CD4-positive, alpha-beta T cell (primary cell): ENCODE results near the gene FBN3. TPM values are rescaled to one million over a fixed set of nuclear protein-coding genes. Genes with fewer than 3 reads are reported as not detected.

Experiments
- ATAC-seq: fragments of 200-7000 bp; cut with Tn5 transposase; one replicate; pipeline ENCODE4 v1.10.0; 2022; ENCODE audit warnings: mild to moderate bottlenecking; ENCODE audit not compliant: poor library complexity
- CTCF ChIA-PET: fragments of 350-600 bp; sonication (Branson Sonifier 250); formaldehyde crosslinking; loops from one replicate; lab custom pipeline; 2021; ENCODE audit warnings: antibody characterized with exemption, inconsistent platforms; lab: Charles Lee
- POLR2A ChIA-PET: fragments of 350-600 bp; sonication (Branson Sonifier 250); formaldehyde crosslinking; loops from one replicate; lab custom pipeline; 2021; ENCODE audit warnings: antibody characterized with exemption, inconsistent platforms; lab: Charles Lee
- DNase-seq, 14 experiments: peaks; one replicate each; pipeline ENCODE4 v3.0.0-alpha.2; 2013 to 2020; ENCODE audit warnings: mixed read lengths in 2 of 14
- H3K27ac ChIP-seq, 2 donors: one replicate each; pipeline versions ENCODE4 v1.5.1 to v1.7.0; 2013; ENCODE audit warnings: low read length in 2 of 2, low read depth in 1 of 2, mild to moderate bottlenecking in 1 of 2
- H3K27me3 ChIP-seq, 2 experiments: 1 replicate in 1 of 2; 2 replicates in 1 of 2; pipeline versions ENCODE4 v1.6.1 to v1.7.0; 2013; ENCODE audit warnings: low read length in 2 of 2, control low read depth in 1 of 2, mild to moderate bottlenecking in 1 of 2, moderate library complexity in 1 of 2; ENCODE audit not compliant: insufficient read depth in 2 of 2, control insufficient read depth in 1 of 2
- H3K36me3 ChIP-seq: one replicate; pipeline ENCODE4 v1.6.1; 2013; ENCODE audit warnings: low read length, control low read depth; ENCODE audit not compliant: insufficient read depth
- H3K4me1 ChIP-seq: one replicate; pipeline ENCODE4 v1.6.1; 2013; ENCODE audit warnings: low read length, control low read depth; ENCODE audit not compliant: insufficient read depth
- H3K4me3 ChIP-seq: one replicate; pipeline ENCODE4 v1.5.1; 2013; ENCODE audit warnings: mild to moderate bottlenecking, low read length, moderate library complexity
- H3K9me3 ChIP-seq, 2 experiments: 1 replicate in 1 of 2; 2 replicates in 1 of 2; pipeline versions ENCODE4 v1.6.1 to v1.7.0; 2013; ENCODE audit warnings: low read length in 2 of 2, mild to moderate bottlenecking in 2 of 2, control low read depth in 1 of 2, moderate library complexity in 1 of 2; ENCODE audit not compliant: control insufficient read depth in 1 of 2, insufficient read depth in 1 of 2
- H3K27ac Mint-ChIP-seq: one replicate; pipeline ENCODE4 v1.8.0; 2020; ENCODE audit warnings: mixed read lengths
- H3K27me3 Mint-ChIP-seq: one replicate; pipeline ENCODE4 v1.8.0; 2021; ENCODE audit warnings: mixed read lengths
- H3K36me3 Mint-ChIP-seq: one replicate; pipeline ENCODE4 v1.8.0; 2021; ENCODE audit warnings: low read depth, mixed read lengths
- H3K4me1 Mint-ChIP-seq: one replicate; pipeline ENCODE4 v1.8.0; 2021; ENCODE audit warnings: low read depth, mixed read lengths
- H3K4me3 Mint-ChIP-seq: one replicate; pipeline ENCODE4 v1.8.0; 2020; ENCODE audit warnings: mild to moderate bottlenecking, mixed read lengths
- H3K9me3 Mint-ChIP-seq: one replicate; pipeline ENCODE4 v1.8.0; 2020; ENCODE audit warnings: mixed read lengths
- intact Hi-C, 2 experiments: fragments of 100-400 bp; cut with DNase I in 1 of 2; cut with micrococcal nuclease in 1 of 2; formaldehyde crosslinking; loops; one replicate each; pipeline versions ENCODE4 v1.15.1 to v1.9.0; 2023 to 2025; cut with DNase I, micrococcal nuclease
- total RNA-seq, 174 experiments: library from RNA in 2 of 174; stranded (reverse) in 2 of 174; gene quantifications; one replicate each; pipeline ENCODE4 v1.2.3 and lab custom pipeline; 2021 to 2026
- TF ChIP-seq, protein P1 (sequence below): fragments of 200-600 bp; IDR thresholded peaks from one replicate; pipeline ENCODE4 v1.8.0; 2022; ENCODE audit warnings: antibody characterized with exemption, mild to moderate bottlenecking

FBN3 gene
- total RNA-seq, 2 experiments from 2014 or later = not detected

DNA sequence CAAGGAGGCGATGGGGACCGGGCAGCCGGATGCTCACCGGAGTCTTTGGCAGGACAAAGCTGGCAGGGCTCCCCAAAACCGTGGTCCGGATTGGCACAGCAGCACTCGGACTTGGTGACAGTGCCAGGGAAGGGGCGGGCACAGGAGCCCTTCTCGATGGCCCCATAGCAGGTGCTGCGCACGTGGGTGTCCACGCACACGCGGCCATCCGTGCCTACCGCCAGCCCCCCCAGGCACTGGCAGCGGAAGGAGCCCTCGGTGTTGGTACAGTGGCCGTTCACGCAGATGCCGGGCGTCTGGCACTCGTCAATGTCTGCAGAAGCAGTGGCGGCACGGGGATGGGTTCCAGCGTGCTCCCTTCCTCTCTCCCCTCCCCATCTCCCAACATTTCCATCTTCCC, 17.9 kb downstream of the FBN3 start:
- Histone ChIP-seq H3K9me3 (no peaks in the 10 kb centered on the region), H3K4me3 (no peak overlapping the region), H3K4me1 (no peaks in the 10 kb centered on the region), H3K36me3 (no peaks in the 10 kb centered on the region), H3K27ac (no peak overlapping the region), H3K27me3 (no peaks in the 10 kb centered on the region)
- no peaks in the 10 kb centered on the region for H3K9me3 Mint-ChIP-seq
- POLR2A ChIA-PET = no interaction called here
- no peaks in the 10 kb centered on the region for H3K36me3 Mint-ChIP-seq
- no peaks in the 10 kb centered on the region for H3K4me1 Mint-ChIP-seq
- H3K27me3 Mint-ChIP-seq = no peaks in the 10 kb centered on the region
- no peak overlapping the region for H3K27ac Mint-ChIP-seq
- CTCF ChIA-PET = no interaction called here
- no peak for DNase-seq
- ATAC-seq = no peak
- no peak overlapping the region for H3K4me3 Mint-ChIP-seq
- intact Hi-C loops = no loop called here
- TF ChIP-seq, protein P1, sequence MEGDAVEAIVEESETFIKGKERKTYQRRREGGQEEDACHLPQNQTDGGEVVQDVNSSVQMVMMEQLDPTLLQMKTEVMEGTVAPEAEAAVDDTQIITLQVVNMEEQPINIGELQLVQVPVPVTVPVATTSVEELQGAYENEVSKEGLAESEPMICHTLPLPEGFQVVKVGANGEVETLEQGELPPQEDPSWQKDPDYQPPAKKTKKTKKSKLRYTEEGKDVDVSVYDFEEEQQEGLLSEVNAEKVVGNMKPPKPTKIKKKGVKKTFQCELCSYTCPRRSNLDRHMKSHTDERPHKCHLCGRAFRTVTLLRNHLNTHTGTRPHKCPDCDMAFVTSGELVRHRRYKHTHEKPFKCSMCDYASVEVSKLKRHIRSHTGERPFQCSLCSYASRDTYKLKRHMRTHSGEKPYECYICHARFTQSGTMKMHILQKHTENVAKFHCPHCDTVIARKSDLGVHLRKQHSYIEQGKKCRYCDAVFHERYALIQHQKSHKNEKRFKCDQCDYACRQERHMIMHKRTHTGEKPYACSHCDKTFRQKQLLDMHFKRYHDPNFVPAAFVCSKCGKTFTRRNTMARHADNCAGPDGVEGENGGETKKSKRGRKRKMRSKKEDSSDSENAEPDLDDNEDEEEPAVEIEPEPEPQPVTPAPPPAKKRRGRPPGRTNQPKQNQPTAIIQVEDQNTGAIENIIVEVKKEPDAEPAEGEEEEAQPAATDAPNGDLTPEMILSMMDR = no peak

DNA sequence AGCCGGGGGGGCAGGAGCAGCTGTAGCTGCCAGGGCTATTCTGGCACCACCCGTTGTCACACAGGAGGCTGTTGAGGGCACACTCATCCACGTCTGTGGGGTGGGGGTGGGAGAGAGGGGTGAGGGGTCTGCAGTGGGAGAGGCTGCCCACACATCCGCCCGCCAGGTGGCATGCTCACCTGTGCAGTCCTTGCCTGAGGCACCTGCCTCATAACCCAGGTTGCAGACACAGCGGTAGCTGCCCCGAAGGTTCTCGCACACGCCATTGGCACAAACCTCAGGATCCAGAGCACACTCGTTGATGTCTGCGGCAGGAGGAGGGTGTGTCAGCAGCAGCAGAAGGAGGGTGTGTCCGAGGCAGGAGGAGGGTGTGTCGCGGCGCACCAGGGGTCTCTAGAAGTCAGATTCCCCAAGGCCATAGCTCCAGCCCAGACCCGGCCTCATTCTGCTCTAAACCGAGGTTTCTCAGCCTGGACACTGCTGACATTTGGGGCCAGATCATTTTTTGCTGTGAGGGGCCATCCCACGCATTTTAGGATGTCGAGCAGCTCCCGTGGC, 20.3 kb downstream of the FBN3 start:
- DNase-seq (no peak), ATAC-seq (no peak)
- intact Hi-C loops = no loop called here
- Mint-ChIP-seq H3K4me1 (no peaks in the 10 kb centered on the region), H3K9me3 (no peaks in the 10 kb centered on the region), H3K27me3 (peaks cover under 1% of the 10 kb centered on the region), H3K27ac (no peak overlapping the region), H3K4me3 (no peak overlapping the region), H3K36me3 (no peaks in the 10 kb centered on the region)
- Histone ChIP-seq H3K4me1 (no peaks in the 10 kb centered on the region), H3K36me3 (no peaks in the 10 kb centered on the region), H3K27me3 (no peaks in the 10 kb centered on the region), H3K4me3 (no peak overlapping the region), H3K27ac (no peak overlapping the region), H3K9me3 (no peaks in the 10 kb centered on the region)
- CTCF ChIA-PET = no interaction called here
- TF ChIP-seq, protein P1 = no peak
- POLR2A ChIA-PET = no interaction called here

DNA sequence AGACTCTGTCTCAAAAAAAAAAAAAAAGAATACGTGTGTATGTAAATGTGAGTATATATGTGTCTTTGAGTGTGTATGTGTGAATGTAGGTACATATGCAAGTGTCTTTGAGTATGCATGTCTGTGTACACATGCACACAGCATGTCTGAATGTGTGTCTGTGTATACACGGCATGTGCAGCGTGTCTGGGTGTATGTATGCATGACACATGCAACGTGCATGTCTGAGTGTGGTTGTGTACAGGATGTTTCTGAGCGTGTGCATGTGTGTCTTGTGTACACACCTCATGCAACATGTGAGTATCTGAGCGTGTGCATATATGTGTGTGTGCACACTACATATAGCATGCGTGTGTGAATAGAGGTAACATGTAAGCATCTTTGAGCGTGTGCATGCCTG, 20.8 kb downstream of the FBN3 start:
- ChIA-PET POLR2A (no interaction called here), CTCF (no interaction called here)
- H3K4me1 Mint-ChIP-seq = no peaks in the 10 kb centered on the region
- TF ChIP-seq, protein P1 = no peak
- no peaks in the 10 kb centered on the region for H3K36me3 ChIP-seq
- H3K27ac ChIP-seq = no peak overlapping the region
- intact Hi-C loops = no loop called here
- H3K4me1 ChIP-seq = no peaks in the 10 kb centered on the region
- H3K4me3 Mint-ChIP-seq = no peak overlapping the region
- H3K9me3 ChIP-seq = no peaks in the 10 kb centered on the region
- H3K36me3 Mint-ChIP-seq = no peaks in the 10 kb centered on the region
- H3K4me3 ChIP-seq = no peak overlapping the region
- no peak for DNase-seq
- H3K27me3 Mint-ChIP-seq = peaks cover 4% of the 10 kb centered on the region
- no peaks in the 10 kb centered on the region for H3K27me3 ChIP-seq
- no peak for ATAC-seq
- H3K9me3 Mint-ChIP-seq = no peaks in the 10 kb centered on the region
- no peak overlapping the region for H3K27ac Mint-ChIP-seq
